Hepatocyte (in vitro differentiated cells): ENCODE measurements around the gene CAMK2N2. TPM values are rescaled to one million over a fixed set of nuclear protein-coding genes. Genes with fewer than 3 reads are reported as not detected.

Source experiments
- DNase-seq: peaks from one replicate; pipeline ENCODE4 v3.0.0-alpha.2; 2016; ENCODE audit warnings: low spot score
- H2AFZ ChIP-seq: fragments of 200-600 bp; sonication (generic); 2 replicates; pipeline ENCODE4 v1.6.0; 2016; ENCODE audit warnings: antibody characterized with exemption, mild to moderate bottlenecking
- H3K27ac ChIP-seq: fragments of 200-600 bp; sonication (generic); 2 replicates; pipeline ENCODE4 v1.5.1; 2016; ENCODE audit warnings: mild to moderate bottlenecking
- H3K27me3 ChIP-seq: fragments of 200-600 bp; sonication (generic); 2 replicates; pipeline ENCODE4 v1.6.1; 2016
- H3K36me3 ChIP-seq: fragments of 200-600 bp; sonication (generic); replicated peaks from 2 replicates; pipeline ENCODE4 v1.5.1; 2016; ENCODE audit warnings: low read depth; ENCODE audit not compliant: insufficient read depth
- H3K4me1 ChIP-seq: fragments of 200-600 bp; sonication (generic); 2 replicates; pipeline ENCODE4 v1.5.1; 2016; ENCODE audit warnings: mild to moderate bottlenecking, moderate library complexity; ENCODE audit not compliant: insufficient read depth
- H3K4me2 ChIP-seq: fragments of 200-600 bp; sonication (generic); 2 replicates; pipeline ENCODE4 v1.6.0; 2016
- H3K4me3 ChIP-seq: fragments of 200-600 bp; sonication (generic); 2 replicates; pipeline ENCODE4 v1.5.1; 2016; ENCODE audit warnings: mild to moderate bottlenecking
- H3K79me2 ChIP-seq: fragments of 200-600 bp; sonication (generic); 2 replicates; pipeline ENCODE4 v1.6.0; 2017; ENCODE audit warnings: mild to moderate bottlenecking
- H3K9me2 ChIP-seq: fragments of 200-600 bp; sonication (generic); replicated peaks from 2 replicates; pipeline ENCODE4 v1.6.0; 2017; ENCODE audit warnings: mild to moderate bottlenecking; ENCODE audit not compliant: insufficient read depth
- H3K9me3 ChIP-seq: fragments of 200-600 bp; sonication (generic); 2 replicates; pipeline ENCODE4 v1.5.1; 2016; ENCODE audit warnings: low read depth, mild to moderate bottlenecking
- H4K20me1 ChIP-seq: fragments of 200-600 bp; sonication (generic); 2 replicates; pipeline ENCODE4 v1.6.0; 2016; ENCODE audit warnings: mild to moderate bottlenecking; ENCODE audit not compliant: insufficient read depth, poor library complexity, severe bottlenecking
- CTCF ChIP-seq: fragments of 200-600 bp; sonication (generic); IDR thresholded peaks from 2 replicates; pipeline ENCODE4 v1.5.1; 2016; ENCODE audit warnings: antibody characterized with exemption, mild to moderate bottlenecking; ENCODE audit not compliant: poor library complexity
- EZH2 ChIP-seq: fragments of 200-600 bp; sonication (generic); IDR thresholded peaks from 2 replicates; pipeline ENCODE4 v1.6.1; 2016; ENCODE audit warnings: antibody characterized with exemption, mild to moderate bottlenecking, borderline replicate concordance
- EZH2phosphoT487 ChIP-seq: fragments of 200-600 bp; sonication (generic); IDR thresholded peaks from one replicate; pipeline ENCODE4 v1.6.1; 2018; ENCODE audit warnings: antibody characterized with exemption, mild to moderate bottlenecking, low read depth, moderate library complexity; ENCODE audit not compliant: unreplicated experiment, severe bottlenecking
- WGBS: methylation state at CpG from one replicate; pipeline ENCODE4 v1.1.6; 2016; ENCODE audit warnings: low lambda C conversion rate; ENCODE audit errors: missing lambda C conversion rate; 5-methylcytosine and 5-hydroxymethylcytosine counted together
- polyA plus RNA-seq: library from polyadenylated mRNA; unstranded; fragments of >200 nt; fragmentation: Nextera tagmentation; extraction: Ambion mirVana; gene quantifications from 2 replicates; pipeline ENCODE4 v1.2.1, GENCODE V29; 2016
- total RNA-seq: library from RNA; depleted of rRNA; stranded (reverse); fragments of >200 nt; gene quantifications from 2 replicates; pipeline ENCODE4 v1.2.3, GENCODE V29; 2014

The CAMK2N2 gene
- total and polyA plus RNA-seq, 2 experiments from 2014 or later = 0.11 TPM; not detected in 1

- Histone ChIP-seq H3K9me3 (no peaks in the 10 kb centered on the region), H4K20me1 (no peaks in the 10 kb centered on the region), H3K4me2 (no peak overlapping the region), H2AFZ (no peak overlapping the region), H3K9me2 (no peaks in the 10 kb centered on the region), H3K4me3 (no peak overlapping the region), H3K27ac (no peak overlapping the region), H3K79me2 (no peaks in the 10 kb centered on the region), H3K27me3 (peaks cover 5% of the 10 kb centered on the region), H3K36me3 (no peaks in the 10 kb centered on the region), H3K4me1 (no peaks in the 10 kb centered on the region)
- DNase-seq = peak; percentile 48
- TF ChIP-seq EZH2phosphoT487 (no peak), EZH2 (no peak), CTCF (peak; percentile 51)
- 21% methylated on average over 10 of the region's 10 CpGs for WGBS
These were observed 28.1 kb upstream of the CAMK2N2 start for GRCh38 chr3:184289426-184289938.

- peak; percentile 68 for DNase-seq
- Histone ChIP-seq H3K9me3 (no peaks in the 10 kb centered on the region), H3K4me3 (no peak overlapping the region), H3K79me2 (no peaks in the 10 kb centered on the region), H3K4me2 (no peak overlapping the region), H3K27me3 (peaks cover 5% of the 10 kb centered on the region), H3K27ac (no peak overlapping the region), H4K20me1 (no peaks in the 10 kb centered on the region), H3K4me1 (no peaks in the 10 kb centered on the region), H2AFZ (no peak overlapping the region), H3K36me3 (no peaks in the 10 kb centered on the region), H3K9me2 (no peaks in the 10 kb centered on the region)
- TF ChIP-seq CTCF (peak; percentile 37), EZH2phosphoT487 (no peak), EZH2 (no peak)
- WGBS = 5% methylated on average over 4 of the region's 4 CpGs
These were observed 23.3 kb upstream of the CAMK2N2 start for GRCh38 chr3:184284696-184285095.

- no peak for DNase-seq
- Histone ChIP-seq H3K79me2 (no peaks in the 10 kb centered on the region), H3K4me3 (no peak overlapping the region), H3K27me3 (peaks cover 8% of the 10 kb centered on the region), H3K9me2 (no peaks in the 10 kb centered on the region), H3K4me2 (no peak overlapping the region), H3K9me3 (no peaks in the 10 kb centered on the region), H3K27ac (no peak overlapping the region), H2AFZ (no peak overlapping the region), H4K20me1 (no peaks in the 10 kb centered on the region), H3K4me1 (no peaks in the 10 kb centered on the region), H3K36me3 (no peaks in the 10 kb centered on the region)
- WGBS = 96% methylated on average over 8 of the region's 8 CpGs
- TF ChIP-seq EZH2phosphoT487 (no peak), EZH2 (no peak), CTCF (no peak)
These were observed 22.3 kb upstream of the CAMK2N2 start for GRCh38 chr3:184283681-184284080.

GRCh38 chr3:184282941-184283340 is 21.6 kb upstream of the CAMK2N2 start:
- Histone ChIP-seq H3K9me3 (no peaks in the 10 kb centered on the region), H3K4me3 (no peak overlapping the region), H3K9me2 (no peaks in the 10 kb centered on the region), H3K4me2 (no peak overlapping the region), H3K27ac (no peak overlapping the region), H3K27me3 (peaks cover 15% of the 10 kb centered on the region), H2AFZ (no peak overlapping the region), H4K20me1 (no peaks in the 10 kb centered on the region), H3K4me1 (no peaks in the 10 kb centered on the region), H3K36me3 (no peaks in the 10 kb centered on the region), H3K79me2 (no peaks in the 10 kb centered on the region)
- no peak for DNase-seq
- WGBS = 81% methylated on average over 4 of the region's 4 CpGs
- no peak for TF ChIP-seq EZH2
- TF ChIP-seq CTCF = no peak
